Fibroblast of skin of right biceps (primary cell): ENCODE results near the gene KIZ.

Source experiments
- DNase-seq: peaks from one replicate; pipeline ENCODE4 v3.0.0-alpha.2; 2013

KIZ gene

GRCh38 chr20:21125849-21126580, at the start of gene KIZ:
KIZ (plus strand) TSS chr20:21126082; CDS start chr20:21126116, 34 bp downstream.
- DNase-seq: peak; percentile 93

- no peak for DNase-seq
Measured at GRCh38 chr20:21077809-21078345, 48.0 kb upstream of the KIZ start.

- no peak for DNase-seq
Measured at GRCh38 chr20:21082584-21082983, 43.3 kb upstream of the KIZ start.

- DNase-seq: no peak
Measured at GRCh38 chr20:21083825-21084325, 42.0 kb upstream of the KIZ start.

GRCh38 chr20:21087862-21088540, 37.9 kb upstream of the KIZ start:
- DNase-seq: no peak

- no peak for DNase-seq
Measured at GRCh38 chr20:21089391-21089790, 36.5 kb upstream of the KIZ start.

GRCh38 chr20:21090111-21090618, 35.7 kb upstream of the KIZ start:
- DNase-seq: no peak

- no peak for DNase-seq
Measured at GRCh38 chr20:21090721-21091120, 35.2 kb upstream of the KIZ start.

- no peak for DNase-seq
Measured at GRCh38 chr20:21092806-21093205, 33.1 kb upstream of the KIZ start.

GRCh38 chr20:21096321-21097043, 29.4 kb upstream of the KIZ start:
- peak; percentile 10 for DNase-seq

GRCh38 chr20:21099751-21100577, 25.9 kb upstream of the KIZ start:
- peak; percentile 6 for DNase-seq

GRCh38 chr20:21100578-21101452, 25.1 kb upstream of the KIZ start:
- DNase-seq: peak; percentile 21

- DNase-seq: peak; percentile 6
Measured at GRCh38 chr20:21101453-21101931, 24.4 kb upstream of the KIZ start.

GRCh38 chr20:21101932-21102575, 23.8 kb upstream of the KIZ start:
- DNase-seq: no peak

- DNase-seq: no peak
Measured at GRCh38 chr20:21102603-21103311, 23.1 kb upstream of the KIZ start.

- no peak for DNase-seq
Measured at GRCh38 chr20:21103582-21104465, 22.1 kb upstream of the KIZ start.

- no peak for DNase-seq
Measured at GRCh38 chr20:21104466-21104761, 21.5 kb upstream of the KIZ start.

- DNase-seq: no peak
Measured at GRCh38 chr20:21104921-21105320, 21.0 kb upstream of the KIZ start.
